HCT116 (cell line): Measurements from ENCODE around the gene SGIP1. TPM values are rescaled to one million over a fixed set of nuclear protein-coding genes. Genes with fewer than 3 reads are reported as not detected.

ENCODE experiments used
- ATAC-seq: fragments of 200-7000 bp; cut with Tn5 transposase; 2 replicates; pipeline ENCODE4 v1.9.1; 2020; ENCODE audit warnings: mild to moderate bottlenecking, moderate library complexity
- BruUV-seq: library from RNA; stranded (reverse); fragments of 400-500 nt; replicated peaks from 2 replicates; lab custom pipeline; 2021; lab: Mats Ljungman, UMichigan
- CTCF ChIA-PET: fragments of 300-600 bp; sonication (Branson Sonifier 250); formaldehyde crosslinking; loops from one replicate; lab custom pipeline; 2021; ENCODE audit warnings: antibody characterized with exemption; lab: Charles Lee
- POLR2A ChIA-PET: fragments of 300-600, 350-600 bp; sonication (Branson Sonifier 250); formaldehyde crosslinking; loops from one replicate; lab custom pipeline; 2021; ENCODE audit warnings: antibody characterized with exemption; lab: Charles Lee
- RAD21 ChIA-PET, 2 experiments: fragments of 300-600 bp; sonication (Branson Sonifier 250); formaldehyde crosslinking; loops; one replicate each; lab custom pipeline; 2023; ENCODE audit warnings: low total read pairs in 2 of 2; ENCODE audit not compliant: uncharacterized antibody in 2 of 2, unreplicated experiment in 2 of 2, low non-redundant PET in 1 of 2; lab: Charles Lee
- DNase-seq: peaks from one replicate; pipeline ENCODE4 v3.0.0-alpha.2; 2010; ENCODE audit warnings: low read depth, low spot score
- H2AFZ ChIP-seq: fragments of 200-600 bp; shearing (Covaris generic), sonication (generic); 2 replicates; pipeline ENCODE4 v1.6.1; 2017; ENCODE audit warnings: low read depth, mixed run types, mixed read lengths, antibody characterized with exemption, low read length; ENCODE audit not compliant: poor library complexity, severe bottlenecking
- H3K27ac ChIP-seq: 2 replicates; pipeline ENCODE4 v1.5.1; 2012; ENCODE audit warnings: low read depth, low read length
- H3K27me3 ChIP-seq: fragments of 200-600 bp; sonication (generic); 2 replicates; pipeline ENCODE4 v1.6.1; 2016; ENCODE audit warnings: mixed run types, low read length, mixed read lengths; ENCODE audit not compliant: insufficient read depth
- H3K36me3 ChIP-seq, 2 experiments: fragments of 200-500 bp in 1 of 2; fragments of 200-600 bp in 1 of 2; sonication (Bioruptor generic) in 1 of 2; sonication (generic) in 1 of 2; 2 replicates each; pipeline versions ENCODE4 v1.5.1 to v1.6.1; 2014 to 2016; ENCODE audit warnings: low read length in 2 of 2, inconsistent platforms in 1 of 2, mixed read lengths in 1 of 2, mixed run types in 1 of 2; ENCODE audit not compliant: insufficient read depth in 2 of 2, control insufficient read depth in 1 of 2
- H3K4me1 ChIP-seq, 2 experiments: fragments of 200-600 bp in 1 of 2; sonication (generic) in 1 of 2; 2 replicates each; pipeline versions ENCODE4 v1.5.1 to v1.6.1; 2012 to 2017; ENCODE audit warnings: low read length in 2 of 2, inconsistent platforms in 1 of 2, mild to moderate bottlenecking in 1 of 2, mixed read lengths in 1 of 2, mixed run types in 1 of 2, moderate library complexity in 1 of 2; ENCODE audit not compliant: insufficient read depth in 2 of 2, control insufficient read depth in 1 of 2
- H3K4me2 ChIP-seq: fragments of 200-600 bp; sonication (generic); 2 replicates; pipeline ENCODE4 v1.6.1; 2017; ENCODE audit warnings: mixed run types, low read length, mixed read lengths
- H3K4me3 ChIP-seq, 2 experiments: fragments of 200-600 bp in 1 of 2; sonication (generic) in 1 of 2; replicated peaks in 1 of 2; 2 replicates each; pipeline ENCODE4 v1.5.1; 2011 to 2016; ENCODE audit warnings: low read length in 2 of 2, control low read depth in 1 of 2, low read depth in 1 of 2, mild to moderate bottlenecking in 1 of 2, mixed read lengths in 1 of 2, mixed run types in 1 of 2
- H3K79me2 ChIP-seq: fragments of 200-600 bp; sonication (generic); 2 replicates; pipeline ENCODE4 v1.6.1; 2017; ENCODE audit warnings: mild to moderate bottlenecking, mixed run types, low read length, moderate library complexity, mixed read lengths; ENCODE audit not compliant: insufficient read depth
- H3K9ac ChIP-seq: fragments of 200-600 bp; sonication (generic); 2 replicates; pipeline ENCODE4 v1.6.1; 2016; ENCODE audit warnings: low read length, mixed read lengths
- H3K9me2 ChIP-seq: fragments of 200-600 bp; sonication (generic), shearing (Covaris generic); 2 replicates; pipeline ENCODE4 v1.6.1; 2017; ENCODE audit warnings: mixed run types, mild to moderate bottlenecking, moderate library complexity; ENCODE audit not compliant: insufficient read depth
- H3K9me3 ChIP-seq, 2 experiments: fragments of 200-500 bp in 1 of 2; fragments of 200-600 bp in 1 of 2; sonication (Bioruptor generic) in 1 of 2; sonication (generic) in 1 of 2; 2 replicates each; pipeline ENCODE4 v1.6.1; 2014 to 2017; ENCODE audit warnings: low read length in 2 of 2, mixed read lengths in 2 of 2, inconsistent platforms in 1 of 2, low read depth in 1 of 2, mild to moderate bottlenecking in 1 of 2, mixed run types in 1 of 2, moderate library complexity in 1 of 2; ENCODE audit not compliant: control insufficient read depth in 1 of 2, insufficient read depth in 1 of 2
- H4K20me1 ChIP-seq: fragments of 200-600 bp; sonication (generic), shearing (Covaris generic); 2 replicates; pipeline ENCODE4 v1.6.1; 2017; ENCODE audit warnings: mixed run types, mild to moderate bottlenecking, moderate library complexity; ENCODE audit not compliant: insufficient read depth
- CEBPB ChIP-seq: IDR thresholded peaks from 2 replicates; pipeline ENCODE4 v1.6.1; 2012; ENCODE audit warnings: low read depth
- CTCF ChIP-seq, 3 experiments: fragments of 200-600 bp in 1 of 3; sonication (generic) in 1 of 3; IDR thresholded peaks in 2 of 3; conservative IDR thresholded peaks in 1 of 3; 2 replicates each; pipeline ENCODE4 v1.5.1; 2012 to 2017; ENCODE audit warnings: low read depth in 2 of 3, low read length in 2 of 3, antibody characterized with exemption in 1 of 3, borderline replicate concordance in 1 of 3, control low read depth in 1 of 3, mild to moderate bottlenecking in 1 of 3, mixed read lengths in 1 of 3, mixed run types in 1 of 3, moderate library complexity in 1 of 3; ENCODE audit not compliant: insufficient read depth in 1 of 3
- ELF1 ChIP-seq: IDR thresholded peaks from 2 replicates; pipeline ENCODE4 v1.6.1; 2012; ENCODE audit warnings: low read depth, borderline replicate concordance
- EZH2 ChIP-seq: fragments of 200-600 bp; sonication (generic); IDR thresholded peaks from 2 replicates; pipeline ENCODE4 v1.6.1; 2017; ENCODE audit warnings: antibody characterized with exemption, mixed run types
- JUND ChIP-seq: IDR thresholded peaks from 2 replicates; pipeline ENCODE4 v1.6.1; 2012
- POLR2A ChIP-seq: IDR thresholded peaks from 2 replicates; pipeline ENCODE4 v1.7.0; 2011; ENCODE audit warnings: borderline replicate concordance; ENCODE audit not compliant: insufficient read depth, insufficient read length; ENCODE audit errors: extremely low read depth
- POLR2AphosphoS5 ChIP-seq: IDR thresholded peaks from 2 replicates; pipeline ENCODE4 v1.6.1; 2011; ENCODE audit warnings: mild to moderate bottlenecking, low read depth, low read length, moderate library complexity
- SP1 ChIP-seq: IDR thresholded peaks from 2 replicates; pipeline ENCODE4 v1.6.1; 2012; ENCODE audit warnings: low read depth
- TCF7L2 ChIP-seq: IDR thresholded peaks from 2 replicates; pipeline ENCODE4 v1.7.0; 2011; ENCODE audit warnings: borderline replicate concordance, inconsistent platforms; ENCODE audit not compliant: insufficient read depth, insufficient read length; ENCODE audit errors: extremely low read depth
- YY1 ChIP-seq: IDR thresholded peaks from 2 replicates; pipeline ENCODE4 v1.6.1; 2011; ENCODE audit warnings: low read length, low read depth, moderate library complexity, mild to moderate bottlenecking; ENCODE audit not compliant: insufficient replicate concordance; ENCODE audit errors: extremely low read depth
- ZFX ChIP-seq: fragments of 450-650 bp; IDR thresholded peaks from 2 replicates; pipeline ENCODE4 v1.6.1; 2017
- ZNF274 ChIP-seq: fragments of 200-500 bp; sonication (Bioruptor generic); IDR thresholded peaks from 2 replicates; pipeline ENCODE4 v1.6.1; 2014; ENCODE audit warnings: mild to moderate bottlenecking, low read depth, low read length, inconsistent platforms
- intact Hi-C: fragments of 100-400 bp; cut with micrococcal nuclease; formaldehyde crosslinking; loops from 2 replicates; pipeline ENCODE4 v1.10.0; 2022
- total RNA-seq: library from RNA; stranded (reverse); gene quantifications from one replicate; pipeline ENCODE4 v1.2.1, GENCODE V29; 2021; ENCODE audit not compliant: unreplicated experiment
- TF ChIP-seq, protein P1 (sequence below): IDR thresholded peaks from 2 replicates; pipeline ENCODE4 v1.6.1; 2012; ENCODE audit warnings: low read depth
- TF ChIP-seq, protein P2 (sequence below): IDR thresholded peaks from 2 replicates; pipeline ENCODE4 v1.6.1; 2012

SGIP1 gene
- total RNA-seq, 1 experiment from 2014 or later: 0.15 TPM

DNA sequence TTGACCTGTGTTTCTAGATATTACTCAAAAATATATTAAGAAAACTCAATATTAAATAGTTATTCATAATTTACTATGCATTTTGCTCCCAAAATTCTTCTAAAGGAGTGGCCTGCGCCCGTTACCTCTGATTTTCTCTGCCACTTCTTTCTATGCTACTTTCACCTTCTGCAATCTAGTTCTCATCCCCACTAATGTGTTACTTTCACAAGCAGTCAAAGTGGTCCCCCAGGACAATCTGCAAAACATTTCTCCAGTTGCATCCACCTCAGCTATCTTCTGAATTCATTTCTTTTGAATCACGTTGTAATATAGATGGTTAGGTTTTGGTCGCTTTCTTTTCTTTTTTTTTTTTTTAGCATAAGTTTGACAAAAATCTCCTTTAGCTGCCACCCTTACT, 253.7 kb downstream of the SGIP1 start:
- POLR2A ChIA-PET: no interaction called here
- ATAC-seq: no peak
- no TSS peak for BruUV-seq

DNA sequence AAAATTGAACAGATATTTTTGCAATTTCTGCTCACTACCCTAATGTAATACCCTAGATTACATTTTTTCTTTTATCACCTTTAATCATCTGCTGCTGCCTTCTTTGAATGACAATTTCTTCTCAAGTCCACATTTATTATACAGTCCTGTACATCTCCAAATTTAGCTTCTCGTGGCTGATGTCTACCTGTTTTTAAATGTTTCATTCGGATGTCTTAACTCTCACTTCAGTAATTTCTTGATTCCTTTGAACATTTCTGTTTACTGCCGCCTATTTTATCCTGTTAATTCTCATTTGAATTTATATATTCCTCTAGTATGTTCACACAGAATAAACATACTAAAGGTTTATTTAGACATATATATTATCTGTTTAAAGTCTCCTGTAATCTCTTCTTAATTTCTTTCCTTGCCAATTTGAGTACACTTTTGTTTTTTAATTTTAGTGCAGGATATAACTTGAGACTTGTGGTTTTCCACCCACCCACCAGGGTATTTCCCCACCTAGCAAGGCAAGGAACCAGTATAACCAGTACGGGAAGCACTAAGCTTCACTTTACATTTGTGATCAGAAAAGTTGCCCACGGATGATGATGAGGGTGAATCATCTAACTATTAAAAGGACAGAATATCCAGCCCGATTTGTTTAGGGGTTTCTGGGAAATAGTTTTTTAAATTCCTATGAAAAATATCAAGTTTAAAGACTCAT, 254.4 kb downstream of the SGIP1 start:
- RAD21 ChIA-PET: no interaction called here
- H3K9me2 ChIP-seq: no peaks in the 10 kb centered on the region
- ATAC-seq: peak; percentile 36; the same call in 1 of the 2 replicates
- no peak for DNase-seq
- no peaks in the 10 kb centered on the region for H3K27me3 ChIP-seq
- no peak overlapping the region for H3K4me3 ChIP-seq
- no peaks in the 10 kb centered on the region for H3K9me3 ChIP-seq
- POLR2A ChIA-PET: no interaction called here
- peak overlapping the region; percentile 39; the same call in 1 of the 2 replicates for H3K4me2 ChIP-seq
- no peaks in the 10 kb centered on the region for H3K79me2 ChIP-seq
- intact Hi-C loops: no loop called here
- no peaks in the 10 kb centered on the region for H3K36me3 ChIP-seq
- no TSS peak for BruUV-seq
- CTCF ChIA-PET: interaction anchor here (0.6 to 2.4 kb wide), 2 partner anchors 23 to 337 kb away, joined by 3 to 5 read pairs; no protein-coding TSS in a partner anchor
- H3K9ac ChIP-seq: no peak overlapping the region
- peak overlapping the region; percentile 83 for H2AFZ ChIP-seq
- no peaks in the 10 kb centered on the region for H4K20me1 ChIP-seq
- H3K27ac ChIP-seq: no peak overlapping the region
- H3K4me1 ChIP-seq: peaks cover 4% of the 10 kb centered on the region in 2 experiments; a peak in 3 of 4 replicates
- TF ChIP-seq EZH2: no peak
- TF ChIP-seq CEBPB: no peak; the same call in 1 of the 2 replicates
- no peak for TF ChIP-seq ZFX
- no peak for TF ChIP-seq SP1
- TF ChIP-seq CTCF (IDR thresholded peaks at IDR 0.05 in 2 of 3, conservative IDR thresholded peaks at IDR 0.05 in 1 of 3; ENCODE audit: borderline replicate concordance in 1 of 3, insufficient read depth in 1 of 3, low read depth in 2 of 3, low read length in 2 of 3): no peak
- no peak for TF ChIP-seq POLR2AphosphoS5
- TF ChIP-seq ZNF274: no peak
- TF ChIP-seq YY1: no peak
- TF ChIP-seq, protein P1, sequence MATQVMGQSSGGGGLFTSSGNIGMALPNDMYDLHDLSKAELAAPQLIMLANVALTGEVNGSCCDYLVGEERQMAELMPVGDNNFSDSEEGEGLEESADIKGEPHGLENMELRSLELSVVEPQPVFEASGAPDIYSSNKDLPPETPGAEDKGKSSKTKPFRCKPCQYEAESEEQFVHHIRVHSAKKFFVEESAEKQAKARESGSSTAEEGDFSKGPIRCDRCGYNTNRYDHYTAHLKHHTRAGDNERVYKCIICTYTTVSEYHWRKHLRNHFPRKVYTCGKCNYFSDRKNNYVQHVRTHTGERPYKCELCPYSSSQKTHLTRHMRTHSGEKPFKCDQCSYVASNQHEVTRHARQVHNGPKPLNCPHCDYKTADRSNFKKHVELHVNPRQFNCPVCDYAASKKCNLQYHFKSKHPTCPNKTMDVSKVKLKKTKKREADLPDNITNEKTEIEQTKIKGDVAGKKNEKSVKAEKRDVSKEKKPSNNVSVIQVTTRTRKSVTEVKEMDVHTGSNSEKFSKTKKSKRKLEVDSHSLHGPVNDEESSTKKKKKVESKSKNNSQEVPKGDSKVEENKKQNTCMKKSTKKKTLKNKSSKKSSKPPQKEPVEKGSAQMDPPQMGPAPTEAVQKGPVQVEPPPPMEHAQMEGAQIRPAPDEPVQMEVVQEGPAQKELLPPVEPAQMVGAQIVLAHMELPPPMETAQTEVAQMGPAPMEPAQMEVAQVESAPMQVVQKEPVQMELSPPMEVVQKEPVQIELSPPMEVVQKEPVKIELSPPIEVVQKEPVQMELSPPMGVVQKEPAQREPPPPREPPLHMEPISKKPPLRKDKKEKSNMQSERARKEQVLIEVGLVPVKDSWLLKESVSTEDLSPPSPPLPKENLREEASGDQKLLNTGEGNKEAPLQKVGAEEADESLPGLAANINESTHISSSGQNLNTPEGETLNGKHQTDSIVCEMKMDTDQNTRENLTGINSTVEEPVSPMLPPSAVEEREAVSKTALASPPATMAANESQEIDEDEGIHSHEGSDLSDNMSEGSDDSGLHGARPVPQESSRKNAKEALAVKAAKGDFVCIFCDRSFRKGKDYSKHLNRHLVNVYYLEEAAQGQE: no peak
- TF ChIP-seq POLR2A: no peak
- TF ChIP-seq TCF7L2: no peak
- TF ChIP-seq, protein P2, sequence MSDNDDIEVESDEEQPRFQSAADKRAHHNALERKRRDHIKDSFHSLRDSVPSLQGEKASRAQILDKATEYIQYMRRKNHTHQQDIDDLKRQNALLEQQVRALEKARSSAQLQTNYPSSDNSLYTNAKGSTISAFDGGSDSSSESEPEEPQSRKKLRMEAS: no peak

More for the DNA sequence above, 253.7 kb downstream of the SGIP1 start:
- intact Hi-C loops: no loop called here
- H3K36me3 ChIP-seq: no peaks in the 10 kb centered on the region
- H3K9me3 ChIP-seq: no peaks in the 10 kb centered on the region
- no peaks in the 10 kb centered on the region for H3K79me2 ChIP-seq
- DNase-seq: no peak
- H2AFZ ChIP-seq: no peak overlapping the region
- no peak overlapping the region for H3K4me3 ChIP-seq
- H4K20me1 ChIP-seq: no peaks in the 10 kb centered on the region
- no peaks in the 10 kb centered on the region for H3K9me2 ChIP-seq
- H3K4me2 ChIP-seq: no peak overlapping the region
- no peak overlapping the region for H3K27ac ChIP-seq
- TF ChIP-seq ELF1: no peak
- TF ChIP-seq JUND: no peak
- TF ChIP-seq YY1: no peak
- CTCF ChIA-PET: interaction anchor here (0.6 to 2.4 kb wide), 2 partner anchors 23 to 336 kb away, joined by 3 to 5 read pairs; no protein-coding TSS in a partner anchor
- RAD21 ChIA-PET: no interaction called here
- H3K9ac ChIP-seq: no peak overlapping the region
- H3K4me1 ChIP-seq: peaks cover 4% of the 10 kb centered on the region in 2 experiments; a peak in 3 of 4 replicates
- no peaks in the 10 kb centered on the region for H3K27me3 ChIP-seq
